DLD1 (cell line): ENCODE data around the gene IER2.
"Not testable (repeated sequence)": the region's sequence is repeated elsewhere in the genome, so short reads cannot be mapped to it uniquely, and the experiment has no call there.

Experiments
- in situ Hi-C: cut with HindIII; loops from 2 replicates; pipeline ENCODE4 v1.10.0; 2017; ENCODE audit warnings: low sequenced_read_pairs

Gene IER2

GRCh38 chr19:13162724-13163608 is 12.8 kb downstream of the IER2 start:
- in situ Hi-C loops: no loop called here

DNA sequence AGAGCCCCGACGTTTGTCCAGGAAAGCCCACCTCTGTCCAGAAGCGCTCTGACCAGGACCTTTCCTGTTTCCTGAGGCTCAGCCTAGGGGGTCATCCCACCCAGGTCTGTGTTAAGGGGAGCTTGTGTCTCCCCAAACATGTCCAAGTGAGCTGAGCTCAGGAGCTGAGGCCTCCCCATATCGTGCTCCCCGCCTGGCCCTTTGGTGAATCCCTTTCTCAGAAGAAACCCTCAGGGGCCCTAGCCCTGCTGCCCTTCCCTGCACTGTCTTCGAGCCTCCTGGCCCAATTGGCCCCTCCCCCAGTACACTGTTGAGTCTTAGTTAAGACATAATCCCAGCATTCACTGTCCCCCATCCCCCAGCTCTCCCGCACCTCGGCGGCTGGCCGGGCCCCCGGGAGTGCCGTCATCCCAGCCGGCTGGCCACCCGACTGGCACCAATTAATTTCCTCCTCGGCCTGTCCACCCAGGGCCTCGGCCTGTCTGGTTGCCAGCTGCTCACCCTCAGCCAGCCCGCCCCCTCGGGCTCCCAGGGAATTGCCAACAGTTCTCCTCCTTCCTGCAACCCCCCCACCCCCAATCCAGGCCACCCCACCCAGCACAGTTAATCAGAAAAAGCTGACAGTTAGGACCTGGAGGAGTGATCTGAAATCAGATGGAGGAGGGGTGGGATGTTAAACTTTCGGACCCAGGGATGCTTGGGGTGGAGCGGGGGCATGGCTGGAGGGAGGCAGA is 13.6 kb downstream of the IER2 start:
- in situ Hi-C loops: no loop called here

DNA sequence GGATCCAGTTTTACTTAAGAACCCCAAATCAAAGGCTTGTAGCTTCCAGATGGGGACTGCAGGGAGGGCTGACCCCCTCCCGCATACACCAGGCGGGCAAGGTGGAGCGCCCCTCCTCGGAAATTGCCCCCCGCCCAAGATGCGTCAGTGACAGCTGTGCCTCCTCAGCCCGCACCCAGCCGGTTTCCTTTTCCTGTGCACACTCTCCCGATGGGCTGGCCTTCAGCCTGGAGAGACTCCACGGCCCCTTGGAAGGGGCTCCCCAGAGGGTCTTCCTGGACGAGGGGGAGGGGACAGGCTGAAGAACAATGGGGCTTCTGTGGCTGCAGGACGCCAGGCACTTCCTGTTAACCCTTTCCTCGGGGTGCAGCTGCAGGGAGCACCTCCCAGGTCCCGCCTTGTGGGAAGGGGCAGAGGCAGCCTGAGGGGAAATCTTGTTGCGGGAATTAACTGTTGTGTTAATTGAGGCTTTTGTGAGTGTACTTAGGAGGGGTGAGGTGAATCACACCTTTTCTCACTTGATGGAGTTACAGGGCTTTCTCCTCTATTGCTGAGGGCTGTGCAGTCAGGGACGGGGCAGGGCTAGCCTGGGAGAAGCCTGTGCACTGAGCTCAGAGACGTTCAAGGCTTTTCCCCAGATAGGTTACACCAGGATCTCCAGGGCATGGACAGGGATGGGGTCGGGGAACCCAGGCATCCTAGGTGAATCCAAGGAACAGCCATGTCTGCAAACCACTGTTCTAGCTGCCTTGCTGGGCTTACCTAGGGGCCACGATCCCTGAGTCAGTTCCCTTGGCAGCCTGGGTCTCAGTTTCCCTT is 14.3 kb downstream of the IER2 start:
- in situ Hi-C loops: no loop called here

GRCh38 chr19:13165162-13165997 is 15.2 kb downstream of the IER2 start:
- in situ Hi-C loops: no loop called here

GRCh38 chr19:13166151-13166550 is 15.9 kb downstream of the IER2 start:
- in situ Hi-C loops: not testable (repeated sequence)

DNA sequence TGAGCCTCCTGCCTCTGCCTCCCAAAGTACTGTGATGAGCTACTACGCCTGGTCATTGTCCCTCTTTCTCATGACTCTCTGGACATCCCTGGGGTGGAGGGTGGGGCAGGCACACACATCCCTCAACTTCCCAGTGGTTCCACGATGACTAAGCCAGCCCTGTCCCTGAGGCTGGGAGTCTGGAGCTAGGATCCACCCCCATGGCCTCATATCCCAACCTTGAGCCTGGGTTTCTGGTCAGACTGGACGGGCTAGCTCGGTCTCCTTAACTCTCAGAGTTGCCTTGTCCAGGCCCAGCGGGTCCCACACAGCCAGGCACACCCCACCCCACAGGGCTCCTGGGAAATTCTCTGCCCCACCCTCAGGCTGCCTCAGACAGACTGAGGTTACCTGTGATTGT is 19.6 kb downstream of the IER2 start:
- in situ Hi-C loops: no loop called here

GRCh38 chr19:13171146-13171545 is 20.9 kb downstream of the IER2 start:
- in situ Hi-C loops: no loop called here

GRCh38 chr19:13172346-13173138 is 22.3 kb downstream of the IER2 start:
- in situ Hi-C loops: no loop called here

- in situ Hi-C loops: no loop called here
These were observed 23.0 kb downstream of the IER2 start for GRCh38 chr19:13173139-13173737.

DNA sequence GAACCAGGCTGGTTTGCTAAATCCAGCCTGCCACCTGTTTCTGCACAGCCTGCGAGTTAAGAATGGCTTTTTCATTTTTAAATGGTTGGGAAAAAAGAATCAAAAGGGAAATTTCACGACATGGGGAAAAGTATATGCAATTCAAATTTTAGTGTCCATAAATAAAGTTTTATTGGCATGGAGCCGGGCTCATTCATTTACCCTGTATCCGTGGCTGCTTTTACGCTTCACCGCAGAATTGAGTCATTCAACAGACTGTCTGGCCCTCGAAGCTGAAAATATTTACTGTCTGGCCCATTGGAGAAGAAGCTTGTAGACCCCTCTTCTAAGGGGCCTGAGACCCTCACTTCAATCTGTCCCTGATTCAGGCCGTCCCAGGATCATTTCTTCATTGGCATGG is 26.1 kb downstream of the IER2 start:
- in situ Hi-C loops: no loop called here

DNA sequence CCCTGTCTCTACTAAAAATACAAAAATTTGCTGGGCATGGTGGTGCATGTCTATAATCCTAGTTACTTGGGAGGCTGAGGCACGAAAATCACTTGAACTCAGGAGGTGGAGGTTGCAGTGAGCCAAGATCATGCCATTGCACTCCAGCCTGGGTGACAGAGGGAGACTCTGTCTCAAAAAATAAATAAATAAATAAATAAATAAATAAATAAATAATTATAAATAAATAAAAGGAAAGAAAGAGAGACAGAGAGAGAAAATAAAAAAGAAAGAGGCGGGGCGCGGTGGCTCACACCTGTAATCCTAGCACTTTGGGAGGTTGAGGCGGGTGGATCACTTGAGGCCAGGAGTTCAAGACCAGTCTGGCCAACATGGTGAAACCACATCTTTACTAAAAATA is 27.4 kb downstream of the IER2 start:
- in situ Hi-C loops: not testable (repeated sequence)

DNA sequence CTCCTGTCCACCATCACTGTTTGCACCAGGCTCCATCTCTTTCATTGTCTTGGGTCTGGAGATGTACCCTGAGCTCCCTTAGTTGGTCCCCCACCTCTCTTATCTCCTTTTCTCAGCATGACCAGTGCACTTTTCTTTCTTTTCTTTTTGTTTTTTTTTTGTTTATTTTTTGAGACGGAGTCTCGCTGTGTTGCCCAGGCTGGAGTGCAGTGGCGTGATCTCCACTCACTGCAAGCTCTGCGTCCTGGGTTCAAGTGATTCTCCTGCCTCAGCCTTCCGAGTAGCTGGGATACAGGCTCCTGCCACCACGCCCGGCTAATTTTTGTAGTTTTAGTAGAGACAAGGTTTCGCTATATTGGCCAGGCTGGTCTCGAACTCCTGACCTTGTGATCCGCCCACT is 28.1 kb downstream of the IER2 start:
- in situ Hi-C loops: not testable (repeated sequence)

DNA sequence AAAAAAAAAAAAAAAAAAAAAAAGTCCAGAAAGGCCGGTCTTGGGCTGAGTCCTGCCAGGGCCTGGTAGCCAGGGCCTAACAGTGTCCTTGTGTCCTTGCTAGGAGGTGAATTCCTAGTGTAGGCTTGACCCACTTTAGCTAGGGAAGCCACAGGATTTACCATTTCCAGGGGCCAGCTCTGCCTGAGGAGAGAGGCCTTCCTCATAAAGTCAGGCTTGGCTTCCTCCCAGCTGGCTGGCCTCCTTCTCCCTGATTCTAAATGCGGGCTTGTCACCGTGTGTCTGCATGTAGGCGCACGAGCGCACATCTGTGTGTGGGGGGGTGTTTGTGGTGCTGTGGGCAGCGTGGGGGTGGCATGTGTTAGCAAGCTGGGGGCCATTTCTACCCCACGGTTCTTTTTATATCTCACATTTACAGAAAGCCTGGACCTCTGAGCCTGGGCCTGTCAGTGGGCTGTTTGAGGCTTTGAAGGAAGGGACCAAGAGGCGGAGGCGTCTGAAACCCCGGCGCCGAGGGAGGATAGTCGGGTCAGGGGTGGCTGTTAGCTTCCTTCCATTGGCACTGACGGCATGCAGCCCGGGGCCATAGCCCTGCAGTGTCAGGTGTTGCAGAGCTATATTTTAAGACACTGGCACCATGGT is 31.7 kb downstream of the IER2 start:
- in situ Hi-C loops: no loop called here

- in situ Hi-C loops: not testable (repeated sequence)
These were observed 34.7 kb downstream of the IER2 start for GRCh38 chr19:13184926-13185325.

GRCh38 chr19:13185763-13186657 is 35.8 kb downstream of the IER2 start:
- in situ Hi-C loops: not testable (repeated sequence)

DNA sequence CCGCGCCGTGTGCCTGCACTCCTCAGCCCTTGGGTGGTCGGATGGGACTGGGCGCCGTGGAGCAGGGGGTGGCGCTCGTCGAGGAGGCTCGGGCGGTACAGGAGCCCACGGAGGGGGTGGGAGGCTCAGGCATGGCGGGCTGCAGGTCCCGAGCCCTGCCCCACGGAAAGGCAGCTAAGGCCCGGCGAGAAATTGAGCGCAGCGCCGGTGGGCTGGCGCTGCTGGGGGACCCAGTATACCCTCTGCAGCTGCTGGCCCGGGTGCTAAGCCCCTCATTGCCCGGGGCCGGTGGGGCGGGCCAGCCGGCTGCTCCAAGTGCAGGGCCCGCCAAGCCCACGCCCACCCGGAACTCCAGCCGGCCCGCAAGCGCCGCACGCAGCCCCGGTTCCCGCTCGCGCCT is 36.5 kb downstream of the IER2 start:
- in situ Hi-C loops: not testable (repeated sequence)

DNA sequence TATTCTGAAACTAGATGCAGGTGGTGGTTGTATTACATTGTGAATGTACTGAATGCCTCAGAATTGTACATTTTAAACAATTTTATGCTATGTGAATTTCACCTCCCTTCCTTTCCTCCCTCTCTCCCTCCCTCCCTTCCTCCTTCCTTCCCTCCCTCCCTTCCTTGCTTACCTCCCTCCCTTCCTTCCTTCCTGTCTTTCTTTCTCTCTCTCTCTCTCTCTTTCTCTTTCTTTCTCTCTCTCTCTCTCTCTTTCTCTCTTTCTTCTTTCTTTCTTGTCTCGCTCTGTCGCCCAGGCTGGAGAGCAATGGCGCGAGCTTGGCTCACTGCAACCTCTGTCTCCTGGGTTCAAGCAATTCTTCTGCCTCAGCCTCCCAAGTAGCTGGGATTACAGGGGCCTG is 37.2 kb downstream of the IER2 start:
- in situ Hi-C loops: no loop called here

GRCh38 chr19:13189600-13189999 is 39.4 kb downstream of the IER2 start:
- in situ Hi-C loops: no loop called here
